ENCODE measurements around the gene FAM107B. TPM values are rescaled to one million over a fixed set of nuclear protein-coding genes. Genes with fewer than 3 reads are reported as not detected.

Gene FAM107B
- total and polyA plus RNA-seq, 2 donors (not counting 3 experiments of a cell fraction or from before 2014, with no cell fraction given) = 39.2 to 176 TPM

- POLR2A ChIA-PET = no interaction called here
- H3K4me1 ChIP-seq (ENCODE audit: control insufficient read depth, extremely low read depth, insufficient read depth, low read length) = peaks cover 6% of the 10 kb centered on the region
Measured at GRCh38 chr10:14625192-14625631, 149.5 kb downstream of the FAM107B start.

More at GRCh38 chr10:14625192-14625631, 149.5 kb downstream of the FAM107B start:
- dilution Hi-C loops (cut with MboI; ENCODE audit: extremely low pct_ligation_motif_present, low sequenced_read_pairs) = no loop called here
- no peaks in the 10 kb centered on the region for H3K27me3 ChIP-seq (ENCODE audit: control insufficient read depth in 2 of 2, insufficient read depth in 2 of 2, low read length in 2 of 2)
- H2AFZ ChIP-seq (ENCODE audit: low read depth, low read length) = no peak overlapping the region
- DNase-seq (ENCODE audit: low read depth, low spot score) (no peak), FAIRE-seq (no peak)
- no peak overlapping the region for H3K9ac ChIP-seq (replicated peaks; ENCODE audit: extremely low read depth, insufficient read depth, low read length)
- no peak overlapping the region for H3K27ac ChIP-seq (ENCODE audit: insufficient read depth, low read depth, low read length)
- TF ChIP-seq POLR2A (IDR thresholded peaks at IDR 0.05; ENCODE audit: low read depth, low read length) = no peak
- TF ChIP-seq CTCF (IDR thresholded peaks at IDR 0.05; ENCODE audit: extremely low read depth in 1 of 2, insufficient read depth in 1 of 2, low read depth in 1 of 2, low read length in 2 of 2) = no peak
- no peak for TF ChIP-seq GATA2 (IDR thresholded peaks at IDR 0.05; ENCODE audit: insufficient read depth, insufficient read length, low read depth, low read length)
- TF ChIP-seq POLR2AphosphoS5 (IDR thresholded peaks at IDR 0.05; ENCODE audit: insufficient read depth, low read depth, low read length) = no peak
- no peak for TF ChIP-seq MYC (IDR thresholded peaks at IDR 0.05; ENCODE audit: low read depth, low read length)
- no peak for TF ChIP-seq MAX (IDR thresholded peaks at IDR 0.05; ENCODE audit: insufficient read depth, insufficient read length)
- TF ChIP-seq FOS (IDR thresholded peaks at IDR 0.05; ENCODE audit: borderline replicate concordance, insufficient read depth, low read length) = no peak
- intact Hi-C loops (cut with micrococcal nuclease) = no loop called here
- CTCF ChIA-PET = no interaction called here
- H3K9me3 ChIP-seq (replicated peaks; ENCODE audit: control insufficient read depth, insufficient read depth, low read length) = no peaks in the 10 kb centered on the region
- no peak overlapping the region for H3K4me2 ChIP-seq (ENCODE audit: insufficient read depth, low read length)
- BruUV-seq (replicated peaks) = no TSS peak
- no peaks in the 10 kb centered on the region for H3K36me3 ChIP-seq (ENCODE audit: control insufficient read depth in 2 of 2, extremely low read depth in 1 of 2, insufficient read depth in 2 of 2, low read length in 2 of 2)
- H4K20me1 ChIP-seq (replicated peaks; ENCODE audit: control insufficient read depth, extremely low read depth, insufficient read depth, low read length) = no peaks in the 10 kb centered on the region
- no peaks in the 10 kb centered on the region for H3K9me1 ChIP-seq (replicated peaks; ENCODE audit: control insufficient read depth, extremely low read depth, insufficient read depth, low read length)
- no peaks in the 10 kb centered on the region for H3K79me2 ChIP-seq (ENCODE audit: control insufficient read depth, insufficient read depth, low read length)
- no peak overlapping the region for H3K4me3 ChIP-seq (replicated peaks in 1 of 3; ENCODE audit: insufficient read depth in 1 of 3, low read depth in 1 of 3, low read length in 3 of 3)

All from endothelial cell of umbilical vein (primary cell).